Heart left ventricle (tissue), 16 donors: ENCODE measurements around the gene GUCA1A. TPM values are rescaled to one million over a fixed set of nuclear protein-coding genes. Genes with fewer than 3 reads are reported as not detected.

Experiments
- ATAC-seq, 4 donors: fragments of 200-7000 bp; cut with Tn5 transposase; one replicate each; pipeline ENCODE4 v1.9.1; 2020 to 2022; ENCODE audit warnings: moderate library complexity in 4 of 4, mild to moderate bottlenecking in 3 of 4, moderate number of reproducible peaks in 1 of 4
- DNase-seq, 5 donors: peaks; one replicate each; pipeline ENCODE4 v3.0.0-alpha.2; 2020
- H3K27ac ChIP-seq, 12 donors: fragments of 200-600 bp; sonication (generic) in 4 of 12; one replicate each; pipeline versions ENCODE4 v1.5.0 to v1.8.0; 2016 to 2022; ENCODE audit warnings: mild to moderate bottlenecking in 2 of 12
- H3K27me3 ChIP-seq, 9 donors: fragments of 200-600 bp; sonication (generic) in 2 of 9; one replicate each; pipeline versions ENCODE4 v1.5.1 to v1.8.0; 2016 to 2022; ENCODE audit warnings: mild to moderate bottlenecking in 3 of 9
- H3K36me3 ChIP-seq, 9 donors: fragments of 200-600 bp; sonication (generic) in 2 of 9; one replicate each; pipeline versions ENCODE4 v1.5.0 to v1.8.0; 2018 to 2022; ENCODE audit warnings: mild to moderate bottlenecking in 2 of 9
- H3K4me1 ChIP-seq, 12 donors: fragments of 200-600 bp; sonication (generic) in 4 of 12; one replicate each; pipeline versions ENCODE4 v1.5.0 to v1.8.0; 2016 to 2022; ENCODE audit warnings: mild to moderate bottlenecking in 3 of 12
- H3K4me3 ChIP-seq, 12 donors: fragments of 200-600 bp; sonication (generic) in 4 of 12; one replicate each; pipeline versions ENCODE4 v1.5.0 to v1.8.0; 2017 to 2022; ENCODE audit warnings: mild to moderate bottlenecking in 9 of 12, moderate library complexity in 4 of 12
- H3K9me3 ChIP-seq, 12 donors: fragments of 200-600 bp; sonication (generic) in 4 of 12; one replicate each; pipeline versions ENCODE4 v1.5.0 to v1.8.0; 2016 to 2022; ENCODE audit warnings: mild to moderate bottlenecking in 1 of 12
- CTCF ChIP-seq, 12 donors: fragments of 200-600 bp; sonication (generic) in 4 of 12; IDR thresholded peaks; one replicate each; pipeline versions ENCODE4 v1.5.0 to v1.8.0; 2018 to 2022; ENCODE audit warnings: antibody characterized with exemption in 12 of 12, mild to moderate bottlenecking in 5 of 12
- POLR2A ChIP-seq, 2 donors: fragments of 450-650 bp; IDR thresholded peaks; one replicate each; pipeline ENCODE4 v1.6.1; 2017; ENCODE audit warnings: antibody characterized with exemption in 2 of 2, mild to moderate bottlenecking in 2 of 2, moderate library complexity in 2 of 2
- WGBS, 4 donors: extraction: QIAGEN DNeasy Blood & Tissue Kit in 2 of 4; methylation state at CpG; one replicate each; pipeline versions ENCODE4 v1.1.5 to v1.1.7; 2013 to 2018; 5-methylcytosine and 5-hydroxymethylcytosine counted together
- intact Hi-C, 10 donors: fragments of 100-400 bp; cut with DNase I; formaldehyde crosslinking; loops; one replicate each; pipeline versions ENCODE4 v1.11.1 to v1.14.2; 2022
- polyA plus RNA-seq, 2 donors: library from polyadenylated mRNA; stranded (reverse); fragments of 200-250 nt; gene quantifications; one replicate each; pipeline ENCODE4 v1.2.3, GENCODE V29; 2013
- total RNA-seq, 9 donors: library from RNA; depleted of rRNA in 2 of 9; stranded (reverse); fragments of >200 nt in 2 of 9; fragmentation: NEBNext Ultra II Directional in 3 of 9; extraction: Animal tissue kit (Norgen Biotek cat#: 25700) in 3 of 9; gene quantifications; one replicate each; pipeline versions ENCODE4 v1.1.0 to v1.2.4, GENCODE V29; 2016 to 2023
- donor health status: ischemic (EF 13 %, LVEDD 7.1; RV severe dilation, severe dysfunction).
- donor health status: healthy with polysubstance abuse.
- donor health status: DM: no; HTN: yes; CAD: no.
- donor health status: DM: no; HTN: no; CAD: no.
- donor health status: ischemic (EF 25% LVEDD 6.9; RV normal size, moderate dysfunction).
- donor health status: ischemic (EF 25% LVEDD 5.7; RV mildly dilated, moderate dysfunction).
- donor health status: healthy.
- donor health status: DM: yes; HTN: yes; CAD: no.
- donor health status: ischemic (EF 35%, LVEDD 5.7; RV mildly dilated, moderate dysfunction).
- donor health status: nonischemic (EF 11% LVEDD 7.7; RV severe dilation, severe dysfunction).
- donor health status: DM: yes; HTN: yes; CAD: no.
- donor health status: PGD.
- donor health status: ischemic (EF 29% LVEDD 5.4; RV normal size, mild dysfunction).
- donor health status: nonischemic (EF 23%, LVEDD 6.1; RV moderate dilation, normal function).

Gene GUCA1A
- total and polyA plus RNA-seq, 11 donors: 0.13 to 0.28 (median 0.19) TPM; not detected in 8

GRCh38 chr6:42162812-42163211, 10.4 kb upstream of the GUCA1A start:
- ATAC-seq: no peak
- no peaks in the 10 kb centered on the region for H3K36me3 ChIP-seq
- H3K4me3 ChIP-seq: no peak overlapping the region
- peaks cover 0 to 6% (median 0%) of the 10 kb centered on the region in 12 donors for H3K4me1 ChIP-seq
- H3K27ac ChIP-seq: no peak overlapping the region
- no peaks in the 10 kb centered on the region for H3K9me3 ChIP-seq
- 85 to 94% (median 89%) methylated on average over 13 of the region's 13 CpGs for WGBS, 4 donors
- intact Hi-C loops: loop anchor here in 1 of 10 donors (10.0 kb wide), 1 partner anchor 378 kb away; the partner anchor contains the start of genes PRICKLE4 and TOMM6
- DNase-seq: no peak
- TF ChIP-seq POLR2A (IDR thresholded peaks at IDR 0.05) (no peak), CTCF (IDR thresholded peaks at IDR 0.05) (no peak)
- no peaks in the 10 kb centered on the region for H3K27me3 ChIP-seq

GRCh38 chr6:42163981-42164380, 9.2 kb upstream of the GUCA1A start:
- TF ChIP-seq POLR2A (IDR thresholded peaks at IDR 0.05): no peak
- no peak for TF ChIP-seq CTCF (IDR thresholded peaks at IDR 0.05)
- H3K27ac ChIP-seq: no peak overlapping the region
- no peak overlapping the region for H3K4me3 ChIP-seq
- 50 to 68% (median 60%) methylated on average over 1 of the region's 1 CpG for WGBS, 4 donors
- intact Hi-C loops: loop anchor here in 2 of 10 donors (2.0 to 10.0 kb wide), 2 partner anchors 89 to 379 kb away; partner anchors contain the start of genes PRICKLE4 (in 1 of the 2) and TOMM6 (in 1 of the 2)
- H3K4me1 ChIP-seq: peaks cover 0 to 4% (median 0%) of the 10 kb centered on the region in 12 donors
- ATAC-seq (no peak), DNase-seq (no peak)
- no peaks in the 10 kb centered on the region for H3K36me3 ChIP-seq
- H3K9me3 ChIP-seq: no peaks in the 10 kb centered on the region
- no peaks in the 10 kb centered on the region for H3K27me3 ChIP-seq

DNA sequence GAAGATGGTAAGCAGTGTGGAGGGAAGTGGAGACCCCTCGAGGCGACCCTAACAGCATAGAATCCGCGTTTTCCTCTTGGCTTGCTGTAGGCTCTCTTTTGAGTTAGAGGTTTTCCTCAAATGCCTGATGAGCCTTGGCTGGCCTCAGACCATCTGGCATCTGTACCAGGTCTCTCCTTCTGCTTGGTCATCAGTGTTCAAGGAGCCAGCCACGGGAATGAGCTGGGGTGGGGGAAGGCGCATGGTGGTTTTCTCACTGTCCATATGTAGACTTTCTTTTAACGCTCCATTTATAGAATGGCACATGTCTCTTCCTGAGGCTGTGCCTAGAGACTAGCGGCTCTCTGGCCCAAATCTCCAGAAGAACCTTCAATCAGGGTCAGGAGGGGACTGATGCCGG, 8.1 kb upstream of the GUCA1A start:
- Histone ChIP-seq H3K27ac (no peak overlapping the region), H3K27me3 (no peaks in the 10 kb centered on the region), H3K9me3 (no peaks in the 10 kb centered on the region), H3K4me1 (peaks cover 0 to 4% (median 0%) of the 10 kb centered on the region in 12 donors), H3K36me3 (no peaks in the 10 kb centered on the region), H3K4me3 (no peak overlapping the region)
- intact Hi-C loops: loop anchor here in 3 of 10 donors (2.0 to 10.0 kb wide), 3 partner anchors 90 to 388 kb away; partner anchors contain the start of genes FRS3 (in 1 of the 3), PRICKLE4 (in 1 of the 3) and TOMM6 (in 1 of the 3)
- WGBS, 4 donors: 71 to 86% (median 76%) methylated on average over 9 of the region's 9 CpGs
- TF ChIP-seq CTCF (IDR thresholded peaks at IDR 0.05) (no peak), POLR2A (IDR thresholded peaks at IDR 0.05) (no peak)
- no peak for DNase-seq
- no peak for ATAC-seq

GRCh38 chr6:42166444-42167141, 6.6 kb upstream of the GUCA1A start:
- TF ChIP-seq CTCF (IDR thresholded peaks at IDR 0.05) (peak; percentile 88 to 95 (median 92)), POLR2A (IDR thresholded peaks at IDR 0.05) (no peak)
- Histone ChIP-seq H3K27me3 (no peaks in the 10 kb centered on the region), H3K36me3 (no peaks in the 10 kb centered on the region), H3K4me3 (no peak overlapping the region), H3K27ac (no peak overlapping the region), H3K9me3 (no peaks in the 10 kb centered on the region), H3K4me1 (peaks cover 0 to 4% (median 0%) of the 10 kb centered on the region in 12 donors)
- DNase-seq: peak in 4 of 5 donors; percentile 41 to 60 (median 57)
- peak in 3 of 4 donors; percentile 73 to 82 (median 74) for ATAC-seq
- intact Hi-C loops: loop anchor here in 9 of 10 donors (1.0 to 10.0 kb wide), 6 partner anchors 91 to 389 kb away; partner anchors contain the start of genes PRICKLE4 (in 2 of the 9), FRS3 (in 1 of the 9) and TOMM6 (in 1 of the 9)
- 11 to 17% (median 14%) methylated on average over 8 of the region's 8 CpGs for WGBS, 4 donors
